SKM-1 (cell line): ENCODE data around the gene MYLK.
A peak's percentile ranks its signal among the peaks of the same experiment; 100 is the strongest.
"Not testable (repeated sequence)": the region's sequence is repeated elsewhere in the genome, so short reads cannot be mapped to it uniquely, and the experiment has no call there.

Experiments used
- DNase-seq: peaks from one replicate; lab custom pipeline; 2025; ENCODE audit not compliant: unreplicated experiment; lab: John Stamatoyannopoulos, UW

Gene MYLK

GRCh38 chr3:123884203-123884831 lies at the start of gene MYLK:
Gene MYLK (minus strand): TSS chr3:123884332. CDS start chr3:123793841, 90,491 bp downstream.
- peak; percentile 73 for DNase-seq

- no peak for DNase-seq
Measured at GRCh38 chr3:123930445-123930844, 46.3 kb upstream of the MYLK start.

- DNase-seq, result no peak
Measured at GRCh38 chr3:123929325-123929724, 45.2 kb upstream of the MYLK start.

- DNase-seq, result no peak
Measured at GRCh38 chr3:123926396-123926795, 42.3 kb upstream of the MYLK start.

- no peak for DNase-seq
Measured at GRCh38 chr3:123920868-123921267, 36.7 kb upstream of the MYLK start.

- DNase-seq, result no peak
Measured at GRCh38 chr3:123920383-123920782, 36.3 kb upstream of the MYLK start.

GRCh38 chr3:123919353-123919752 lies 35.2 kb upstream of the MYLK start:
- no peak for DNase-seq

GRCh38 chr3:123914829-123915228 lies 30.7 kb upstream of the MYLK start:
- no peak for DNase-seq

GRCh38 chr3:123909785-123910184 lies 25.7 kb upstream of the MYLK start:
- no peak for DNase-seq

GRCh38 chr3:123907720-123908119 lies 23.6 kb upstream of the MYLK start:
- DNase-seq, result no peak

GRCh38 chr3:123899300-123899865 lies 15.3 kb upstream of the MYLK start:
- no peak for DNase-seq

GRCh38 chr3:123893012-123893411 lies 8.9 kb upstream of the MYLK start:
- DNase-seq, result no peak

- DNase-seq, result no peak
Measured at GRCh38 chr3:123892195-123892594, 8.1 kb upstream of the MYLK start.

GRCh38 chr3:123890991-123891390 lies 6.9 kb upstream of the MYLK start:
- DNase-seq, result not testable (repeated sequence)

- not testable (repeated sequence) for DNase-seq
Measured at GRCh38 chr3:123890162-123890561, 6.0 kb upstream of the MYLK start.

GRCh38 chr3:123884993-123885392 lies 861 bp upstream of the MYLK start:
- DNase-seq, result no peak

- DNase-seq, result no peak
Measured at GRCh38 chr3:123883701-123884202, 380 bp downstream of the MYLK start.

- no peak for DNase-seq
Measured at GRCh38 chr3:123883111-123883510, 1.0 kb downstream of the MYLK start.

- DNase-seq, result no peak
Measured at GRCh38 chr3:123881771-123882170, 2.4 kb downstream of the MYLK start.

- no peak for DNase-seq
Measured at GRCh38 chr3:123880998-123881561, 3.1 kb downstream of the MYLK start.

- no peak for DNase-seq
Measured at GRCh38 chr3:123878807-123879206, 5.3 kb downstream of the MYLK start.

- DNase-seq, result no peak
Measured at GRCh38 chr3:123877965-123878364, 6.2 kb downstream of the MYLK start.
